GM12891 (cell line): ENCODE measurements around the gene GALNT7.

Experiments
- POLR2A ChIP-seq: IDR thresholded peaks from 2 replicates; pipeline ENCODE4 v1.6.1; 2011; ENCODE audit warnings: low read depth, low read length, control low read depth
- POU2F2 ChIP-seq: IDR thresholded peaks from 2 replicates; pipeline ENCODE4 v1.6.1; 2011; ENCODE audit warnings: low read depth, mild to moderate bottlenecking, control low read depth, low read length, moderate library complexity
- TAF1 ChIP-seq: IDR thresholded peaks from 2 replicates; pipeline ENCODE4 v1.6.1; 2011; ENCODE audit warnings: low read depth, low read length, control low read depth

GRCh38 chr4:173168396-173169177, at the start of gene GALNT7:
- TF ChIP-seq POLR2A (0 out of 2 replicates have a peak, but pooled peaks have one; percentile 8), TAF1 (no peak), POU2F2 (no peak)
